PC-9 (cell line): Measurements from ENCODE around the gene KIF26B. TPM values are rescaled to one million over a fixed set of nuclear protein-coding genes. Genes with fewer than 3 reads are reported as not detected.
A peak's percentile ranks its signal among the peaks of the same experiment; 100 is the strongest.

ENCODE experiments used
- BruUV-seq: library from RNA; stranded (reverse); fragments of 400-500 nt; replicated peaks from 2 replicates; lab custom pipeline; 2021; lab: Mats Ljungman, UMichigan
- CTCF ChIA-PET: fragments of 300-600 bp; sonication (Branson Sonifier 250); formaldehyde crosslinking; loops from one replicate; lab custom pipeline; 2022; ENCODE audit warnings: antibody characterized with exemption; lab: Charles Lee
- POLR2A ChIA-PET: fragments of 300-600 bp; sonication (Branson Sonifier 250); formaldehyde crosslinking; loops from one replicate; lab custom pipeline; 2022; ENCODE audit warnings: antibody characterized with exemption; ENCODE audit not compliant: unreplicated experiment; lab: Charles Lee
- DNase-seq, 2 experiments: peaks; one replicate each; pipeline versions ENCODE4 v3.0.0 to v3.0.0-alpha.2; 2015 to 2022; ENCODE audit warnings: mixed read lengths in 1 of 2
- H2AFZ ChIP-seq: fragments of 200-600 bp; sonication (generic); 2 replicates; pipeline ENCODE4 v1.8.1; 2017; ENCODE audit warnings: antibody characterized with exemption
- H3F3A ChIP-seq: fragments of 200-600 bp; sonication (generic); 2 replicates; pipeline ENCODE4 v1.8.1; 2017; ENCODE audit warnings: antibody characterized with exemption, mild to moderate bottlenecking, low read depth; ENCODE audit not compliant: insufficient read depth
- H3K27ac ChIP-seq: fragments of 200-600 bp; sonication (generic); 2 replicates; pipeline ENCODE4 v1.6.1; 2016; ENCODE audit warnings: mixed run types
- H3K27me3 ChIP-seq: fragments of 200-600 bp; sonication (generic); 2 replicates; pipeline ENCODE4 v1.6.1; 2016; ENCODE audit warnings: low read depth, mixed run types; ENCODE audit not compliant: insufficient read depth
- H3K36me3 ChIP-seq: fragments of 200-600 bp; sonication (generic); 2 replicates; pipeline ENCODE4 v1.6.1; 2016; ENCODE audit warnings: low read depth, mixed run types
- H3K4me1 ChIP-seq: fragments of 200-600 bp; sonication (generic); replicated peaks from 2 replicates; pipeline ENCODE4 v1.6.1; 2016; ENCODE audit warnings: mixed run types; ENCODE audit not compliant: insufficient read depth
- H3K4me2 ChIP-seq: fragments of 200-600 bp; sonication (generic); 2 replicates; pipeline ENCODE4 v1.6.1; 2017; ENCODE audit warnings: mixed run types
- H3K4me3 ChIP-seq: fragments of 200-600 bp; sonication (generic); 2 replicates; pipeline ENCODE4 v1.6.1; 2016; ENCODE audit warnings: mixed run types
- H3K79me2 ChIP-seq: fragments of 200-600 bp; sonication (generic); 2 replicates; pipeline ENCODE4 v1.6.1; 2017; ENCODE audit warnings: low read depth, mixed run types
- H3K9me2 ChIP-seq: fragments of 200-600 bp; sonication (generic); 2 replicates; pipeline ENCODE4 v1.8.1; 2017; ENCODE audit warnings: mild to moderate bottlenecking; ENCODE audit not compliant: insufficient read depth
- H3K9me3 ChIP-seq: fragments of 200-600 bp; sonication (generic); 2 replicates; pipeline ENCODE4 v1.8.1; 2016; ENCODE audit warnings: low read depth; ENCODE audit not compliant: insufficient read depth
- H4K20me1 ChIP-seq: fragments of 200-600 bp; sonication (generic); 2 replicates; pipeline ENCODE4 v1.8.1; 2017; ENCODE audit not compliant: insufficient read depth
- CTCF ChIP-seq: fragments of 200-600 bp; sonication (generic); conservative IDR thresholded peaks from 2 replicates; pipeline ENCODE4 v1.6.1; 2017; ENCODE audit warnings: mixed run types, antibody characterized with exemption, mild to moderate bottlenecking, moderate library complexity
- EZH2 ChIP-seq: fragments of 200-600 bp; sonication (generic); IDR thresholded peaks from 2 replicates; pipeline ENCODE4 v1.8.0; 2017; ENCODE audit warnings: antibody characterized with exemption, low read depth
- intact Hi-C: fragments of 100-400 bp; cut with micrococcal nuclease; formaldehyde crosslinking; loops from one replicate; pipeline ENCODE4 v1.10.0; 2022; ENCODE audit not compliant: unreplicated experiment
- total RNA-seq: library from RNA; stranded (reverse); gene quantifications from 2 replicates; pipeline ENCODE4 v1.2.3, GENCODE V29; 2021

Gene KIF26B
- total RNA-seq, 1 experiment from 2014 or later = 0.11 TPM

GRCh38 chr1:245155272-245156040 is 671 bp downstream of the KIF26B start:
- H3K4me2 ChIP-seq = peak overlapping the region; percentile 83
- H2AFZ ChIP-seq = peak overlapping the region; percentile 70; the same call in 1 of the 2 replicates
- no peak overlapping the region for H3K27ac ChIP-seq
- H3K27me3 ChIP-seq = peaks cover 96% of the 10 kb centered on the region
- H3K9me3 ChIP-seq = no peaks in the 10 kb centered on the region
- ChIA-PET CTCF (interaction anchor here (0.6 to 0.7 kb wide), 2 partner anchors 464 to 1508 kb away, joined by 3 to 4 read pairs; no protein-coding TSS in a partner anchor), POLR2A (interaction anchor here (0.6 to 0.7 kb wide), 2 partner anchors 644 to 1700 kb away, joined by 3 to 5 read pairs; no protein-coding TSS in a partner anchor)
- H3K36me3 ChIP-seq = no peaks in the 10 kb centered on the region
- H3F3A ChIP-seq = no peaks in the 10 kb centered on the region
- intact Hi-C loops = loop anchor here (1.0 to 10.0 kb wide), 3 partner anchors 291 to 1537 kb away; partner anchors contain the start of gene HNRNPU
- TF ChIP-seq CTCF = no peak
- no peak for TF ChIP-seq EZH2
- no TSS peak for BruUV-seq
- H3K79me2 ChIP-seq = no peaks in the 10 kb centered on the region
- H3K4me3 ChIP-seq = peak overlapping the region; percentile 61; the same call in 1 of the 2 replicates
- DNase-seq = peak in 1 of 2 experiments; percentile 19
- H4K20me1 ChIP-seq = no peaks in the 10 kb centered on the region
- no peaks in the 10 kb centered on the region for H3K9me2 ChIP-seq
- H3K4me1 ChIP-seq = peaks cover 23% of the 10 kb centered on the region

GRCh38 chr1:245156041-245156735 is 1.4 kb downstream of the KIF26B start:
- intact Hi-C loops = loop anchor here (5.0 to 10.0 kb wide), 2 partner anchors 291 to 1536 kb away; partner anchors contain the start of gene HNRNPU
- Histone ChIP-seq H2AFZ (no peak overlapping the region; the same call in 1 of the 2 replicates), H3K9me2 (no peaks in the 10 kb centered on the region), H3K9me3 (no peaks in the 10 kb centered on the region), H3K4me1 (peaks cover 23% of the 10 kb centered on the region), H4K20me1 (no peaks in the 10 kb centered on the region), H3K27me3 (peaks cover 96% of the 10 kb centered on the region), H3K36me3 (no peaks in the 10 kb centered on the region), H3K4me3 (peak overlapping the region; percentile 47; the same call in 1 of the 2 replicates), H3K4me2 (peak overlapping the region; percentile 83), H3F3A (no peaks in the 10 kb centered on the region), H3K79me2 (no peaks in the 10 kb centered on the region), H3K27ac (no peak overlapping the region)
- CTCF ChIA-PET = interaction anchor here (0.6 kb wide), 2 partner anchors 11 to 464 kb away, joined by 3 to 4 read pairs; no protein-coding TSS in a partner anchor
- TF ChIP-seq CTCF = peak; percentile 75
- TF ChIP-seq EZH2 = no peak
- BruUV-seq = no TSS peak
- peak; percentile 67 to 95 for DNase-seq
- POLR2A ChIA-PET = no interaction called here
